Lower lobe of right lung (tissue), 2 donors: ENCODE results near the gene ZBTB8OS. TPM values are rescaled to one million over a fixed set of nuclear protein-coding genes. Genes with fewer than 3 reads are reported as not detected.

Experiments
- ATAC-seq, 2 donors: fragments of 200-7000 bp; cut with Tn5 transposase; one replicate each; pipeline ENCODE4 v1.9.1; 2020 to 2022; ENCODE audit warnings: mild to moderate bottlenecking in 2 of 2, moderate library complexity in 2 of 2
- DNase-seq: peaks from one replicate; pipeline ENCODE4 v3.0.0-alpha.2; 2020
- H3K27ac ChIP-seq: fragments of 200-600 bp; one replicate; pipeline ENCODE4 v1.8.0; 2022
- H3K27me3 ChIP-seq: fragments of 200-600 bp; one replicate; pipeline ENCODE4 v1.8.0; 2022; ENCODE audit warnings: low read depth
- H3K36me3 ChIP-seq: fragments of 200-600 bp; one replicate; pipeline ENCODE4 v1.8.0; 2022; ENCODE audit warnings: mild to moderate bottlenecking
- H3K4me1 ChIP-seq: fragments of 200-600 bp; one replicate; pipeline ENCODE4 v1.8.0; 2022
- H3K4me3 ChIP-seq: fragments of 200-600 bp; one replicate; pipeline ENCODE4 v1.8.0; 2022; ENCODE audit warnings: mild to moderate bottlenecking
- H3K9me3 ChIP-seq: fragments of 200-600 bp; one replicate; pipeline ENCODE4 v1.8.0; 2022
- intact Hi-C: fragments of 100-400 bp; cut with DNase I; formaldehyde crosslinking; loops from one replicate; pipeline ENCODE4 v1.11.0; 2022
- total RNA-seq: library from RNA; stranded (reverse); fragmentation: NEBNext Ultra II Directional; extraction: Animal tissue kit (Norgen Biotek cat#: 25700); gene quantifications from one replicate; pipeline ENCODE4 v1.2.1, GENCODE V29; 2021
- TF ChIP-seq, protein P1 (sequence below): fragments of 200-600 bp; IDR thresholded peaks from one replicate; pipeline ENCODE4 v1.8.0; 2022; ENCODE audit warnings: antibody characterized with exemption, mild to moderate bottlenecking
- donor health status: DM: no; HTN: yes; CAD: no; lungs with severe emphysema.

ZBTB8OS gene
- total RNA-seq, 1 donor from 2014 or later = 55.9 TPM

- ATAC-seq (peak; percentile 100), DNase-seq (peak; percentile 94)
- Histone ChIP-seq H3K4me1 (peaks cover 14% of the 10 kb centered on the region), H3K36me3 (no peaks in the 10 kb centered on the region), H3K27me3 (no peaks in the 10 kb centered on the region), H3K27ac (peak overlapping the region; percentile 49), H3K4me3 (peak overlapping the region; percentile 62), H3K9me3 (no peaks in the 10 kb centered on the region)
- TF ChIP-seq, protein P1, sequence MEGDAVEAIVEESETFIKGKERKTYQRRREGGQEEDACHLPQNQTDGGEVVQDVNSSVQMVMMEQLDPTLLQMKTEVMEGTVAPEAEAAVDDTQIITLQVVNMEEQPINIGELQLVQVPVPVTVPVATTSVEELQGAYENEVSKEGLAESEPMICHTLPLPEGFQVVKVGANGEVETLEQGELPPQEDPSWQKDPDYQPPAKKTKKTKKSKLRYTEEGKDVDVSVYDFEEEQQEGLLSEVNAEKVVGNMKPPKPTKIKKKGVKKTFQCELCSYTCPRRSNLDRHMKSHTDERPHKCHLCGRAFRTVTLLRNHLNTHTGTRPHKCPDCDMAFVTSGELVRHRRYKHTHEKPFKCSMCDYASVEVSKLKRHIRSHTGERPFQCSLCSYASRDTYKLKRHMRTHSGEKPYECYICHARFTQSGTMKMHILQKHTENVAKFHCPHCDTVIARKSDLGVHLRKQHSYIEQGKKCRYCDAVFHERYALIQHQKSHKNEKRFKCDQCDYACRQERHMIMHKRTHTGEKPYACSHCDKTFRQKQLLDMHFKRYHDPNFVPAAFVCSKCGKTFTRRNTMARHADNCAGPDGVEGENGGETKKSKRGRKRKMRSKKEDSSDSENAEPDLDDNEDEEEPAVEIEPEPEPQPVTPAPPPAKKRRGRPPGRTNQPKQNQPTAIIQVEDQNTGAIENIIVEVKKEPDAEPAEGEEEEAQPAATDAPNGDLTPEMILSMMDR = peak; percentile 54
- intact Hi-C loops = no loop called here
These were observed 38.0 kb downstream of the ZBTB8OS start for GRCh38 chr1:32612189-32612881.

GRCh38 chr1:32611859-32612188 is 38.5 kb downstream of the ZBTB8OS start:
- intact Hi-C loops = no loop called here
- TF ChIP-seq, protein P1 = no peak
- Histone ChIP-seq H3K27ac (peak overlapping the region; percentile 49), H3K9me3 (no peaks in the 10 kb centered on the region), H3K36me3 (no peaks in the 10 kb centered on the region), H3K4me1 (peaks cover 14% of the 10 kb centered on the region), H3K4me3 (peak overlapping the region; percentile 62), H3K27me3 (no peaks in the 10 kb centered on the region)
- DNase-seq = no peak
- no peak for ATAC-seq

DNA sequence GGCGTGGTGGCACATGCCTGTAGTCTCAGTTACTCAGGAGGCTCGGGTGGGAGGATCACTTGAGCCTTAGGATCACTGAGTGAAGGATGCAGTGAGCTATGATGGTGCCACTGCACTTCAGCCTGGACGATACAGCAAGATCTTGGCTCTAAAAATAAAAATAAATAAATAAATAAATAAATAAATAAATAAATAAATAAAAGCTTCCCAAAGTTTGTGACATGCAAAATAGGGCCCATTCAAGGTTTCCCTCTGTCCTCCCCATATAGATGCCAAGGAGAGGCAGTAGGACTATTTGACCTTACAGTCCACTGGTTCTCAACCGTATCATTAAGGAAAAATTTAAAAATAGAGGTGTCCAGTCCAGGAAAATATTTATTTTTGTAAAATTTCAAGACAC is 41.2 kb downstream of the ZBTB8OS start:
- no peak overlapping the region for H3K27ac ChIP-seq
- H3K9me3 ChIP-seq = no peaks in the 10 kb centered on the region
- DNase-seq (no peak), ATAC-seq (no peak)
- TF ChIP-seq, protein P1 = no peak
- no peak overlapping the region for H3K4me3 ChIP-seq
- H3K27me3 ChIP-seq = no peaks in the 10 kb centered on the region
- intact Hi-C loops = no loop called here
- H3K36me3 ChIP-seq = no peaks in the 10 kb centered on the region
- H3K4me1 ChIP-seq = peaks cover 14% of the 10 kb centered on the region

- peaks cover 3% of the 10 kb centered on the region for H3K4me1 ChIP-seq
- no peak overlapping the region for H3K27ac ChIP-seq
- no peak for ATAC-seq
- TF ChIP-seq, protein P1 = no peak
- H3K27me3 ChIP-seq = no peaks in the 10 kb centered on the region
- H3K36me3 ChIP-seq = no peaks in the 10 kb centered on the region
- H3K4me3 ChIP-seq = no peak overlapping the region
- no peak for DNase-seq
- no peaks in the 10 kb centered on the region for H3K9me3 ChIP-seq
- intact Hi-C loops = no loop called here
These were observed 43.6 kb downstream of the ZBTB8OS start for GRCh38 chr1:32606565-32607371.

- H3K9me3 ChIP-seq = no peaks in the 10 kb centered on the region
- no peak overlapping the region for H3K4me3 ChIP-seq
- no peak for DNase-seq
- TF ChIP-seq, protein P1 = no peak
- peaks cover 1% of the 10 kb centered on the region for H3K36me3 ChIP-seq
- no peaks in the 10 kb centered on the region for H3K27me3 ChIP-seq
- no peaks in the 10 kb centered on the region for H3K4me1 ChIP-seq
- intact Hi-C loops = no loop called here
- ATAC-seq = no peak
- no peak overlapping the region for H3K27ac ChIP-seq
These were observed 44.5 kb downstream of the ZBTB8OS start for GRCh38 chr1:32605711-32606424.
